H1 (cell line): ENCODE results near the gene COL20A1. TPM values are rescaled to one million over a fixed set of nuclear protein-coding genes. Genes with fewer than 3 reads are reported as not detected.

Source experiments
- SUZ12 ChIP-seq: fragments of 200-600 bp; sonication (generic); IDR thresholded peaks from 2 replicates; pipeline ENCODE4 v1.6.1; 2012; ENCODE audit warnings: mild to moderate bottlenecking, inconsistent platforms, low read length, moderate library complexity, mixed read lengths
- polyA plus RNA-seq, 7 experiments: library from polyadenylated mRNA; depleted of rRNA in 3 of 7; stranded (reverse) in 5 of 7; unstranded in 2 of 7; fragments of >200 nt in 5 of 7; fragments of 200-250 nt in 2 of 7; gene quantifications; 1 replicate in 5 of 7; 2 replicates in 1 of 7; 4 replicates in 1 of 7; pipeline versions ENCODE4 v1.2.1 to v1.2.3, GENCODE V29; 2011 to 2013; ENCODE audit warnings: missing spikeins in 2 of 7, mixed read lengths in 2 of 7
- total RNA-seq: library from RNA; stranded (reverse); fragmentation: NEBNext Ultra II Directional; extraction: Animal tissue kit (Norgen Biotek cat#: 25700); gene quantifications from 2 replicates; pipeline ENCODE4 v1.2.1, GENCODE V29; 2021

The COL20A1 gene
- total and polyA plus RNA-seq, 2 of the 8 experiments (the other 6 are each of a cell fraction or from before 2014, with no cell fraction given), result 0.19 to 0.21 TPM

GRCh38 chr20:63264000-63264399 is 29.0 kb upstream of the COL20A1 start (continued):
- TF ChIP-seq SUZ12, result no peak
